Adrenal gland (tissue), 5 donors: Measurements from ENCODE around the gene BCAS3.

Experiments
- CTCF ChIP-seq, 6 experiments: fragments of 450-650 bp in 4 of 6; fragments of 200-600 bp in 2 of 6; sonication (generic) in 1 of 6; IDR thresholded peaks; 1 replicate in 5 of 6; 2 replicates in 1 of 6; pipeline versions ENCODE4 v1.5.1 to v1.8.0; 2016 to 2021; ENCODE audit warnings: antibody characterized with exemption in 6 of 6, mild to moderate bottlenecking in 2 of 6, moderate library complexity in 1 of 6
- POLR2A ChIP-seq, 2 donors: fragments of 450-650 bp; IDR thresholded peaks; one replicate each; pipeline ENCODE4 v1.6.1; 2017; ENCODE audit warnings: antibody characterized with exemption in 2 of 2, mild to moderate bottlenecking in 2 of 2, moderate library complexity in 1 of 2
- donor health status: DM: no; HTN: no; CAD: no.

- TF ChIP-seq CTCF (IDR thresholded peaks at IDR 0.05): no peak
- TF ChIP-seq POLR2A (IDR thresholded peaks at IDR 0.05): no peak
Observed at GRCh38 chr17:61227866-61228265, 550.2 kb downstream of the BCAS3 start.
